Stimulated activated CD4-positive, alpha-beta T cell treated with anti-CD3 and anti-CD28 coated beads, Interleukin-15, amount 100 ng/mL, for 48 hours (primary cell): Measurements from ENCODE around the gene PIK3AP1.

Experiments
- DNase-seq, 2 donors: peaks; one replicate each; pipeline ENCODE4 v3.0.0-alpha.2; 2020; ENCODE audit warnings: low read depth in 2 of 2

PIK3AP1 gene

GRCh38 chr10:96610817-96611216, 109.5 kb downstream of the PIK3AP1 start:
- no peak for DNase-seq

- DNase-seq, result no peak
Observed at GRCh38 chr10:96609510-96609909, 110.8 kb downstream of the PIK3AP1 start.

- no peak for DNase-seq
Observed at GRCh38 chr10:96608805-96609204, 111.5 kb downstream of the PIK3AP1 start.

- DNase-seq, result no peak
Observed at GRCh38 chr10:96608262-96608661, 112.1 kb downstream of the PIK3AP1 start.

GRCh38 chr10:96606946-96607345, 113.4 kb downstream of the PIK3AP1 start:
- DNase-seq, result no peak

GRCh38 chr10:96606216-96606615, 114.1 kb downstream of the PIK3AP1 start:
- DNase-seq, result no peak

GRCh38 chr10:96600337-96600736, 120.0 kb downstream of the PIK3AP1 start:
- no peak for DNase-seq

- DNase-seq, result no peak
Observed at GRCh38 chr10:96598846-96599245, 121.5 kb downstream of the PIK3AP1 start.

GRCh38 chr10:96596422-96597407, 123.6 kb downstream of the PIK3AP1 start:
- no peak for DNase-seq

- DNase-seq, result no peak
Observed at GRCh38 chr10:96595741-96596140, 124.6 kb downstream of the PIK3AP1 start.

- DNase-seq, result no peak
Observed at GRCh38 chr10:96591946-96592345, 128.4 kb downstream of the PIK3AP1 start.

- peak; percentile 25 to 33 for DNase-seq
Observed at GRCh38 chr10:96588616-96589419, 131.5 kb downstream of the PIK3AP1 start.

GRCh38 chr10:96588060-96588554, 132.2 kb downstream of the PIK3AP1 start:
- DNase-seq, result no peak

- peak in 1 of 2 donors; percentile 24 for DNase-seq
Observed at GRCh38 chr10:96587264-96588059, 132.9 kb downstream of the PIK3AP1 start.

- DNase-seq, result peak; percentile 83 to 91
Observed at GRCh38 chr10:96586419-96587263, 133.7 kb downstream of the PIK3AP1 start, which contains the start of gene TM9SF3. TM9SF3 (minus strand) TSS chr10:96587012; CDS start chr10:96586835, 177 bp downstream.

- no peak for DNase-seq
Observed at GRCh38 chr10:96585736-96586418, 134.4 kb downstream of the PIK3AP1 start.

GRCh38 chr10:96584474-96584873, 135.8 kb downstream of the PIK3AP1 start:
- no peak for DNase-seq

GRCh38 chr10:96584035-96584434, 136.3 kb downstream of the PIK3AP1 start:
- DNase-seq, result no peak

- no peak for DNase-seq
Observed at GRCh38 chr10:96579133-96579532, 141.2 kb downstream of the PIK3AP1 start.

GRCh38 chr10:96578633-96579032, 141.7 kb downstream of the PIK3AP1 start:
- DNase-seq, result no peak
